ENCODE measurements around the gene DLG2.

- TF ChIP-seq, protein P1, sequence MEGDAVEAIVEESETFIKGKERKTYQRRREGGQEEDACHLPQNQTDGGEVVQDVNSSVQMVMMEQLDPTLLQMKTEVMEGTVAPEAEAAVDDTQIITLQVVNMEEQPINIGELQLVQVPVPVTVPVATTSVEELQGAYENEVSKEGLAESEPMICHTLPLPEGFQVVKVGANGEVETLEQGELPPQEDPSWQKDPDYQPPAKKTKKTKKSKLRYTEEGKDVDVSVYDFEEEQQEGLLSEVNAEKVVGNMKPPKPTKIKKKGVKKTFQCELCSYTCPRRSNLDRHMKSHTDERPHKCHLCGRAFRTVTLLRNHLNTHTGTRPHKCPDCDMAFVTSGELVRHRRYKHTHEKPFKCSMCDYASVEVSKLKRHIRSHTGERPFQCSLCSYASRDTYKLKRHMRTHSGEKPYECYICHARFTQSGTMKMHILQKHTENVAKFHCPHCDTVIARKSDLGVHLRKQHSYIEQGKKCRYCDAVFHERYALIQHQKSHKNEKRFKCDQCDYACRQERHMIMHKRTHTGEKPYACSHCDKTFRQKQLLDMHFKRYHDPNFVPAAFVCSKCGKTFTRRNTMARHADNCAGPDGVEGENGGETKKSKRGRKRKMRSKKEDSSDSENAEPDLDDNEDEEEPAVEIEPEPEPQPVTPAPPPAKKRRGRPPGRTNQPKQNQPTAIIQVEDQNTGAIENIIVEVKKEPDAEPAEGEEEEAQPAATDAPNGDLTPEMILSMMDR (IDR thresholded peaks at IDR 0.05) = no peak
- TF ChIP-seq EP300 (IDR thresholded peaks at IDR 0.05) (no peak), POLR2AphosphoS5 (IDR thresholded peaks at IDR 0.05) (no peak)
Measured at GRCh38 chr11:83635166-83635565, 1992.0 kb downstream of the DLG2 start.
